Tibial artery (tissue), 4 donors: ENCODE measurements around the gene EEPD1.

Experiments used
- DNase-seq, 2 donors: peaks; one replicate each; pipeline ENCODE4 v3.0.0-alpha.2; 2019
- H3K27ac ChIP-seq, 2 donors: fragments of 200-600 bp; sonication (generic) in 1 of 2; 1 replicate in 1 of 2; 2 replicates in 1 of 2; pipeline ENCODE4 v1.5.1; 2018 to 2019; ENCODE audit warnings: mild to moderate bottlenecking in 1 of 2
- H3K27me3 ChIP-seq, 2 donors: fragments of 200-600 bp; sonication (generic) in 1 of 2; one replicate each; pipeline versions ENCODE4 v1.5.1 to v1.6.0; 2016 to 2019
- H3K36me3 ChIP-seq, 3 donors: fragments of 200-600 bp; sonication (generic) in 2 of 3; one replicate each; pipeline ENCODE4 v1.5.1; 2016 to 2019; ENCODE audit warnings: mild to moderate bottlenecking in 2 of 3
- H3K4me1 ChIP-seq, 4 donors: fragments of 200-600 bp; sonication (generic) in 2 of 4; 1 replicate in 3 of 4; 2 replicates in 1 of 4; pipeline ENCODE4 v1.5.1; 2016 to 2019
- H3K4me3 ChIP-seq, 2 donors: fragments of 200-600 bp; sonication (generic) in 1 of 2; 1 replicate in 1 of 2; 2 replicates in 1 of 2; pipeline ENCODE4 v1.5.1; 2018 to 2019; ENCODE audit warnings: mild to moderate bottlenecking in 2 of 2
- H3K9me3 ChIP-seq, 3 donors: fragments of 200-600 bp; sonication (generic) in 1 of 3; one replicate each; pipeline ENCODE4 v1.5.1; 2016 to 2019
- intact Hi-C: fragments of 100-400 bp; cut with DNase I; formaldehyde crosslinking; loops from one replicate; pipeline ENCODE4 v1.15.0; 2023; ENCODE audit warnings: low total_unique reads
- TF ChIP-seq, protein P1 (sequence below), 2 experiments: fragments of 200-600 bp in 1 of 2; fragments of 450-650 bp in 1 of 2; IDR thresholded peaks; one replicate each; pipeline ENCODE4 v1.5.1; 2017 to 2019; ENCODE audit warnings: antibody characterized with exemption in 2 of 2, mild to moderate bottlenecking in 1 of 2, moderate library complexity in 1 of 2

Gene EEPD1

DNA sequence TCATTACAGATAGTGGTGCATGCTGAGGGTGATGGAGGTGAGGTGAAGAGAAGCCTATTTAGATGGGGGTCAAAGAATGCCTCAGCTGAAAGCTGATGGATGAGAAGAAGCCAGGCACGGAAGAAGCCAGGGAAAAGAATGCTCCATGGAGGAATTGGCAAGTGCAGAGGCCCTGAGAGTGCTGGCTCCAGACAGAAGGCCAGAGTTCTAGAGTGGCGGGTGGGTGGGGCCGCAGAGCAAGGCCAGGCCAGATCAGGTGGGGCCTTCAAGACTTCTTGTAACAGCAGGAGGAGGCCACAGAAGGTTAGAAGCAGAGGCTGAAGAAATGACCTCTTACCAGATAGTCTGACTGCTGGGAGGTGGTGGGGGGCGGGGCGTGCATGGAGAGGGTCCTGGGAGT is 7.3 kb downstream of the EEPD1 start:
- TF ChIP-seq, protein P1, sequence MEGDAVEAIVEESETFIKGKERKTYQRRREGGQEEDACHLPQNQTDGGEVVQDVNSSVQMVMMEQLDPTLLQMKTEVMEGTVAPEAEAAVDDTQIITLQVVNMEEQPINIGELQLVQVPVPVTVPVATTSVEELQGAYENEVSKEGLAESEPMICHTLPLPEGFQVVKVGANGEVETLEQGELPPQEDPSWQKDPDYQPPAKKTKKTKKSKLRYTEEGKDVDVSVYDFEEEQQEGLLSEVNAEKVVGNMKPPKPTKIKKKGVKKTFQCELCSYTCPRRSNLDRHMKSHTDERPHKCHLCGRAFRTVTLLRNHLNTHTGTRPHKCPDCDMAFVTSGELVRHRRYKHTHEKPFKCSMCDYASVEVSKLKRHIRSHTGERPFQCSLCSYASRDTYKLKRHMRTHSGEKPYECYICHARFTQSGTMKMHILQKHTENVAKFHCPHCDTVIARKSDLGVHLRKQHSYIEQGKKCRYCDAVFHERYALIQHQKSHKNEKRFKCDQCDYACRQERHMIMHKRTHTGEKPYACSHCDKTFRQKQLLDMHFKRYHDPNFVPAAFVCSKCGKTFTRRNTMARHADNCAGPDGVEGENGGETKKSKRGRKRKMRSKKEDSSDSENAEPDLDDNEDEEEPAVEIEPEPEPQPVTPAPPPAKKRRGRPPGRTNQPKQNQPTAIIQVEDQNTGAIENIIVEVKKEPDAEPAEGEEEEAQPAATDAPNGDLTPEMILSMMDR (IDR thresholded peaks at IDR 0.05): no peak
- no peak overlapping the region for H3K27ac ChIP-seq
- intact Hi-C loops: no loop called here
- no peaks in the 10 kb centered on the region for H3K9me3 ChIP-seq
- DNase-seq: no peak
- no peaks in the 10 kb centered on the region for H3K27me3 ChIP-seq
- peaks cover 0 to 69% (median 50%) of the 10 kb centered on the region in 4 donors for H3K4me1 ChIP-seq
- no peak overlapping the region for H3K4me3 ChIP-seq
- H3K36me3 ChIP-seq: no peaks in the 10 kb centered on the region

DNA sequence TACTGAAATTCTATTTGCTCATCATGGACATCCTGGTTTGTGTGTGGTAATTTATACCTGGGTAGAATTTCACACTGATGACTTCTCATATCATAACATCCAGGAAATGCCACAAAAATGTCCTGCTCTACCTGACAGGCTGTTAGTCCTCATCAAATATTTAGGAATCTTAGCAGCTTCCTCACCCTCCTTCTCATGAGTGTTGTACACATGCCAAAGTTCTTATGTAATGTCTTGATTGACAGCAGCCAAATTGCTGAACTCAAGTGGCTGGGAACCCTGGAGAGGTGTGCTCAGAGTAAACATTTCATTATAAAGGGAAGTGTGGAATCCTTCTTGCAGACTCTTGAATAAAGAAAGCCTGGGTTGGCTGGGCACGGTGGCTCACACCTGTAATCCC is 8.9 kb downstream of the EEPD1 start:
- Histone ChIP-seq H3K4me3 (no peak overlapping the region), H3K9me3 (no peaks in the 10 kb centered on the region), H3K27ac (no peak overlapping the region), H3K4me1 (peaks cover 0 to 52% (median 35%) of the 10 kb centered on the region in 4 donors), H3K27me3 (no peaks in the 10 kb centered on the region), H3K36me3 (no peaks in the 10 kb centered on the region)
- intact Hi-C loops: no loop called here
- TF ChIP-seq, protein P1 (IDR thresholded peaks at IDR 0.05): no peak
- no peak for DNase-seq

DNA sequence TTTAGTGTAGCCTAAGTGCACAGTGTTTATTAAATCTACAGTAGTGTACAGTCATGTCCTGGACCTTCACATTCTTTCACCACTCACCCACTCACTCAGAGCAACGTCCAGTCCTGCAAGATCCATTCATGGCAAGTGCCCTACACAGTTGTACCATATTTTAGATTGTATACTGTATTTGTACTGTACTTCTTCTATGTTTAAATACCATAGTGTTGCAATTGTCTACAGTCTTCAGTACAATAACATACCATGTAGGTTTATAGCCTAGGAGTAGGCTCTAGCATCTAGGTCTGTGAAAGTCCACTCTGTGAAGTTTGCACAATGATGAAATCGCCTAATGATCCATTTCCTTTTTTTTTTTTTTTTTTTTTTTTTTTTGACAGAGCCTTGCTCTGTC is 12.0 kb downstream of the EEPD1 start:
- intact Hi-C loops: no loop called here
- peaks cover 0 to 21% (median 10%) of the 10 kb centered on the region in 4 donors for H3K4me1 ChIP-seq
- no peaks in the 10 kb centered on the region for H3K36me3 ChIP-seq

GRCh38 chr7:36165802-36166201 is 12.7 kb downstream of the EEPD1 start:
- intact Hi-C loops: no loop called here
- TF ChIP-seq, protein P1 (IDR thresholded peaks at IDR 0.05): no peak
- Histone ChIP-seq H3K27ac (no peak overlapping the region), H3K9me3 (no peaks in the 10 kb centered on the region), H3K4me3 (no peak overlapping the region), H3K4me1 (peaks cover 0 to 14% (median 4%) of the 10 kb centered on the region in 4 donors), H3K36me3 (no peaks in the 10 kb centered on the region), H3K27me3 (no peaks in the 10 kb centered on the region)
- no peak for DNase-seq

More for the DNA sequence above, 12.0 kb downstream of the EEPD1 start:
- Histone ChIP-seq H3K27ac (no peak overlapping the region), H3K4me3 (no peak overlapping the region), H3K27me3 (no peaks in the 10 kb centered on the region), H3K9me3 (no peaks in the 10 kb centered on the region)
- no peak for DNase-seq
- TF ChIP-seq, protein P1 (IDR thresholded peaks at IDR 0.05): no peak

DNA sequence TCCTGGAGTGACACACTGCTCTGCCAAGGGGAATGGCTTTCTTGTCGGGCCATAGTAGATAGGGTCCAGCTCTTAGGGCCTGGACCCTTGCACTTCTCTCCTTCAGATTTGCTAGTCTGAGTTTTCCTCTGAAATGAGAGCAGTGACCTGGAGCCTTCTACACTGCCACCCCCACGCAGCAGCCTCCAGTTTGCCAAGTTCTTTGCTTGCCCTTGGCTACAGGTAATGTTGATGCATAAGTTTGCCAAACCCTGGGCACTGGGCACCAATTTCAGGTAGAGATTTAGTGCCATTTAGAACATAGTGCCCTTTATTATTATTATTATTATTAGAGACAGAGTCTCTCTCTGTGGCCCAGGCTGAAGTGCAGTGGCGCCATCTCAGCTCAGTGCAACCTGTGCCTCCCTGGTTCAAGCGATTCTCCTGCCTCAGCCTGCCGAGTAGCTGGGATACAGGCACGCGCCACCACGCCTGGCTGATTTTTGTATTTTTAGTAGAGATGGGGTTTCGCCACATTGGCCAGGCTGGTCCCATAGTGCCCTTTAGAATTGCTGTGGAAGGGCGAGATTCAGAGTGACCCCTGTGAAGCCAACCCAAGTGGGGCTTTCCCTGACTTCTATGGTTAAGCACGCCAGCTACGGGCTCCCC is 14.5 kb downstream of the EEPD1 start:
- TF ChIP-seq, protein P1 (IDR thresholded peaks at IDR 0.05): no peak
- H3K4me1 ChIP-seq: no peaks in the 10 kb centered on the region
- H3K36me3 ChIP-seq: no peaks in the 10 kb centered on the region
- H3K27me3 ChIP-seq: no peaks in the 10 kb centered on the region
- intact Hi-C loops: no loop called here
- no peaks in the 10 kb centered on the region for H3K9me3 ChIP-seq
- no peak overlapping the region for H3K27ac ChIP-seq
- H3K4me3 ChIP-seq: no peak overlapping the region
- DNase-seq: no peak
